Ascending aorta (tissue), 2 donors: ENCODE data around the gene TMEM187. TPM values are rescaled to one million over a fixed set of nuclear protein-coding genes. Genes with fewer than 3 reads are reported as not detected.

Experiments used
- DNase-seq, 2 donors: peaks; one replicate each; pipeline ENCODE4 v3.0.0-alpha.2; 2019; ENCODE audit warnings: low spot score in 2 of 2
- H3K27ac ChIP-seq, 2 donors: fragments of 200-600 bp; sonication (generic); one replicate each; pipeline ENCODE4 v1.5.1; 2016 to 2017; ENCODE audit warnings: mild to moderate bottlenecking in 1 of 2
- H3K27me3 ChIP-seq: fragments of 200-600 bp; sonication (generic); one replicate; pipeline ENCODE4 v1.5.1; 2017
- H3K36me3 ChIP-seq, 2 donors: fragments of 200-600 bp; sonication (generic); one replicate each; pipeline ENCODE4 v1.5.1; 2016
- H3K4me1 ChIP-seq, 2 donors: fragments of 200-600 bp; sonication (generic); one replicate each; pipeline ENCODE4 v1.5.1; 2016 to 2017; ENCODE audit warnings: mild to moderate bottlenecking in 1 of 2
- H3K4me3 ChIP-seq, 2 donors: fragments of 200-600 bp; sonication (generic); one replicate each; pipeline ENCODE4 v1.5.1; 2016 to 2017; ENCODE audit warnings: mild to moderate bottlenecking in 1 of 2
- H3K9me3 ChIP-seq, 2 donors: fragments of 200-600 bp; sonication (generic); one replicate each; pipeline ENCODE4 v1.5.1; 2016
- intact Hi-C: fragments of 100-400 bp; cut with DNase I; formaldehyde crosslinking; loops from one replicate; pipeline ENCODE4 v1.15.1; 2023
- total RNA-seq: library from RNA; depleted of rRNA; stranded (reverse); fragments of >200 nt; gene quantifications from one replicate; pipeline ENCODE4 v1.1.0, GENCODE V29; 2016
- TF ChIP-seq, protein P1 (sequence below), 3 experiments: fragments of 200-600 bp in 2 of 3; fragments of 450-650 bp in 1 of 3; sonication (generic) in 2 of 3; IDR thresholded peaks; one replicate each; pipeline ENCODE4 v1.5.1; 2016 to 2019; ENCODE audit warnings: antibody characterized with exemption in 3 of 3, mild to moderate bottlenecking in 1 of 3, moderate library complexity in 1 of 3

Gene TMEM187
- total RNA-seq, 1 donor from 2014 or later: 4.4 TPM

DNA sequence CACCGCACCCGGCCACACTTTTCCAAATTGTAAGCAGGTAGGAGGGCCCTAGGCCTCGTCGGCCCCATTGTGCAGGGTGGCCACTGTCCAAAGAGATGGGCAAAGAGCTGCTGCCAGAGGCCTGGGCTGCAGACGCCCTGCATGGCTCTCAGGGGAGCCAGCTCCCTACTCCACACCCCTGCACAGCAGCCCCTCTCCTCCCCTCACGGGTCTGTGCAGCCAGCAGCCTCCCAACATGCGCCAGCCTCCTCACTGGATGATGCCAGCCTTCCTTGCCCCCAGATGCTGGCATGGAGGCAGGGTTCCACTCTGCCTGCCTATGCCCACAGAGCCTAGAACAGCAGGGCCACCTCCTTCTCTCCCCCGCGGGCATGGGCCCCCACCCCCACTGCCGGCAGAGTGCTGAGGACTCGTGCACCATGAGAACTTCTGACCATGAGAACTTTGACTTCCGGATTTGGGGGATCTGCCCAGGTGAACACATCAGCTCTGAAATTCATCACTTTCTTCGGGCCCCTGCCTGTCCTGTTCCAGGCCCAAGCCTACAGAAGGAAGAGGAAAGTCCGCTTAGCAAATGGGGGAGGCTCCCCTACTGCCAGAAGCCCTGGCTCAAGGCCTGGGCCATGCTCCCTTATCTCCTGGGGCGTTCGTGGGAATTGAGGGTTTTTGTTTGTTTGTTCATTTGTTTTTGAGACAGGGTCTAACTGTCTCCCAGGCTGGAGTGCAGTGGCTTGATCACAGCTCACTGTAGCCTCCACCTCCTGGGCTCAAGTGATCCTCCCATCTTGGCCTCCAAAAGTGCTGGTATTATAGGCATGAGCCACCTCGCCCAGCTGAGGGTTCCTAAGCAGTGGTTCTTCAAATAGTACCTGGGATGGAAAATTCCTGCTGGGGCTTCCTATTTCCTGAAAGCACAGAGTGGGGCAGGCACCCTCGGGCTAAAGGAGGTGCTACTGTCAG, 39.1 kb downstream of the TMEM187 start:
- Histone ChIP-seq H3K4me3 (no peak overlapping the region), H3K9me3 (no peaks in the 10 kb centered on the region), H3K36me3 (peaks cover 9 to 10% of the 10 kb centered on the region in 2 donors), H3K4me1 (no peaks in the 10 kb centered on the region), H3K27ac (no peak overlapping the region), H3K27me3 (no peaks in the 10 kb centered on the region)
- DNase-seq: no peak
- TF ChIP-seq, protein P1, sequence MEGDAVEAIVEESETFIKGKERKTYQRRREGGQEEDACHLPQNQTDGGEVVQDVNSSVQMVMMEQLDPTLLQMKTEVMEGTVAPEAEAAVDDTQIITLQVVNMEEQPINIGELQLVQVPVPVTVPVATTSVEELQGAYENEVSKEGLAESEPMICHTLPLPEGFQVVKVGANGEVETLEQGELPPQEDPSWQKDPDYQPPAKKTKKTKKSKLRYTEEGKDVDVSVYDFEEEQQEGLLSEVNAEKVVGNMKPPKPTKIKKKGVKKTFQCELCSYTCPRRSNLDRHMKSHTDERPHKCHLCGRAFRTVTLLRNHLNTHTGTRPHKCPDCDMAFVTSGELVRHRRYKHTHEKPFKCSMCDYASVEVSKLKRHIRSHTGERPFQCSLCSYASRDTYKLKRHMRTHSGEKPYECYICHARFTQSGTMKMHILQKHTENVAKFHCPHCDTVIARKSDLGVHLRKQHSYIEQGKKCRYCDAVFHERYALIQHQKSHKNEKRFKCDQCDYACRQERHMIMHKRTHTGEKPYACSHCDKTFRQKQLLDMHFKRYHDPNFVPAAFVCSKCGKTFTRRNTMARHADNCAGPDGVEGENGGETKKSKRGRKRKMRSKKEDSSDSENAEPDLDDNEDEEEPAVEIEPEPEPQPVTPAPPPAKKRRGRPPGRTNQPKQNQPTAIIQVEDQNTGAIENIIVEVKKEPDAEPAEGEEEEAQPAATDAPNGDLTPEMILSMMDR (IDR thresholded peaks at IDR 0.05): no peak
- intact Hi-C loops: no loop called here

DNA sequence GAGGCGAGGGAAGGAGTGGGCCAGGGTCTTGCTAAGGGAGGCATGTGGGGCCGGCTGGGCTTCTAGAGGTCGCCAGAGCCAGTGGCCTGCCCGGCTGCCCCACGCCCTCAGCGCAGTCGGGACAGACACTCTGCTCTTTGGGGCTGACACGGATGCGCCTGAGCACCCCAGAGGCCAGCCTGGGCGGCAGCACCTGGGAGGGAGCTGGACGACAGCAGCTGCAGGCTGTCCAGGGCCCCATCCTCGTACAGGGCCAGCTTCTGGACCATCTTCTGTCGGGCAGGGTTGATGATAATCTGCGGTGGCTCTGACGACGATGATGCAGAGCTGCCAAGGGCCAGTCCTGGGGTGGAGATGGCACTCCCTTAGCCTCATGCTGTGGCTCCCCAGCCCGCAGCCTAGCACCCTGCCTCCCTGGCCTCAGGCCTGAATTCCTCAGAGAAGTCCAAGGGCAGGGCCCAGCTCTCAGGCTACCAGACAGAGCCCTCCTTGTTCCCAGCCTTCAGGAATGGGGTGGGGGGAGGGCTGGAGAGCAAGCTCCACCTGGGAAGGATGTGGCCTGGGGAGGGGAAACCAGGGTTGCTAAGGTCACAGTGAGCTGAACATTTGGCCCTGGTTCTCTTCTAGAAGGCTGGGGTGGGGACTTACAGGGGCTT, 39.9 kb downstream of the TMEM187 start:
- Histone ChIP-seq H3K36me3 (peaks cover 13 to 15% of the 10 kb centered on the region in 2 donors), H3K27me3 (no peaks in the 10 kb centered on the region), H3K9me3 (no peaks in the 10 kb centered on the region), H3K4me3 (no peak overlapping the region), H3K4me1 (no peaks in the 10 kb centered on the region), H3K27ac (no peak overlapping the region)
- TF ChIP-seq, protein P1 (IDR thresholded peaks at IDR 0.05): no peak
- intact Hi-C loops: no loop called here
- DNase-seq: no peak

- no peaks in the 10 kb centered on the region for H3K27me3 ChIP-seq
- intact Hi-C loops: no loop called here
- no peaks in the 10 kb centered on the region for H3K9me3 ChIP-seq
- no peaks in the 10 kb centered on the region for H3K4me1 ChIP-seq
- peaks cover 13 to 15% of the 10 kb centered on the region in 2 donors for H3K36me3 ChIP-seq
- no peak overlapping the region for H3K4me3 ChIP-seq
- no peak overlapping the region for H3K27ac ChIP-seq
- TF ChIP-seq, protein P1 (IDR thresholded peaks at IDR 0.05): no peak
- no peak for DNase-seq
Measured at GRCh38 chrX:154013001-154013421, 40.5 kb downstream of the TMEM187 start.

DNA sequence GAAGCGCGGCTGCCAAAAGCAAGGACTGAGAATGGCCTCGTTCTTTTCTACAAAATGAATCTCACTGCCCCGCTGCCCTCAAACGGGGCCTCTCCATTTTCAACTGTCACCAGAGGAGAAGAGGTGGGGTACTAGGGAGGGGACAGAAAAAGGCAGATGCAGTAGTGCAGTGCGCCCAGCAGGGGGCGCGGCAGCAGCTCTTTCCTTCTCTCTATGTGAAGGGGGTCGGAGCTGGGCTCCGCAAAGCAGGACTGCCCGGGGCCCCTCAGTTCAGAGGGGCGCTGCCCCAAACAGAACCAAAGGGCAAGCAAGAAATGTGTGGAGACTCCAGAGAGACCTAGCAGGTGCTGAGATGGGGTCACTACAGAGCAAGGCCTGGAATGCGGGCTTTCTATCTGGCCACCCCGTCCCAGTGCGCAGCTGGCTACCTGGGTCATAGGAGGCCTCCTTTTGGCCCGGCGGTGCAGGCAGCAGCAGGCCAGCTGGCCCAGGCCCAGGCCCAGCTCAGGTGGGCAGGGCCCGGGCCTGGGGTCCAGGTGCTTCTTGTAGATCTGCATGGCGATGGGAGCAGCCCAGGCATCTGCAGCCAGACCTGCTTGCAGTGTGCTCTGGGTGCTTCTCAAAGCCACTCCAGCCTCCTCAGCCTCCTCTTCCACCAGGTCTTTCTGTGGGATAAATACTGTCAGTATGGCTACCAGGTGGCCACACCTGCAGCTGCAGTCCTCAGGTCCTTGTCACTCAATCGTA, 41.2 kb downstream of the TMEM187 start:
- TF ChIP-seq, protein P1 (IDR thresholded peaks at IDR 0.05): peak; percentile 71 to 94 (median 88)
- intact Hi-C loops: loop anchor here (2.0 kb wide), 1 partner anchor 37 kb away; no protein-coding TSS in a partner anchor
- H3K4me1 ChIP-seq: no peaks in the 10 kb centered on the region
- no peak overlapping the region for H3K4me3 ChIP-seq
- H3K36me3 ChIP-seq: peaks cover 13 to 15% of the 10 kb centered on the region in 2 donors
- no peaks in the 10 kb centered on the region for H3K9me3 ChIP-seq
- no peak for DNase-seq
- no peak overlapping the region for H3K27ac ChIP-seq
- no peaks in the 10 kb centered on the region for H3K27me3 ChIP-seq
